GM12878 (cell line): ENCODE data around the gene ENDOD1. TPM values are rescaled to one million over a fixed set of nuclear protein-coding genes. Genes with fewer than 3 reads are reported as not detected.

ENCODE experiments used
- ATF3 ChIP-seq: IDR thresholded peaks from 2 replicates; pipeline ENCODE4 v1.6.1; 2011; ENCODE audit warnings: low read depth, mild to moderate bottlenecking, low read length, moderate library complexity, borderline replicate concordance; ENCODE audit errors: extremely low read depth
- BCLAF1 ChIP-seq: fragments of 450-650 bp; IDR thresholded peaks from 2 replicates; pipeline ENCODE4 v1.6.1; 2017; ENCODE audit warnings: antibody characterized with exemption, mild to moderate bottlenecking, moderate library complexity
- CEBPB ChIP-seq, 2 experiments: fragments of 150-350 bp in 1 of 2; IDR thresholded peaks; 2 replicates each; pipeline ENCODE4 v1.6.1; 2012 to 2014; ENCODE audit warnings: low read depth in 2 of 2, low read length in 2 of 2, borderline replicate concordance in 1 of 2, inconsistent platforms in 1 of 2
- CREM ChIP-seq: IDR thresholded peaks from 2 replicates; pipeline ENCODE4 v1.6.1; 2014; ENCODE audit warnings: antibody characterized with exemption, low read depth
- EZH2 ChIP-seq: IDR thresholded peaks from 2 replicates; pipeline ENCODE4 v1.6.1; 2012; ENCODE audit warnings: low read depth, mild to moderate bottlenecking, control low read depth, inconsistent platforms, low read length, borderline replicate concordance; ENCODE audit not compliant: control insufficient read depth
- GABPA ChIP-seq: IDR thresholded peaks from 2 replicates; pipeline ENCODE4 v1.6.1; 2014; ENCODE audit warnings: antibody characterized with exemption, low read depth, mild to moderate bottlenecking, inconsistent platforms
- JUNB ChIP-seq: IDR thresholded peaks from 2 replicates; pipeline ENCODE4 v1.6.1; 2016; ENCODE audit warnings: antibody characterized with exemption, mild to moderate bottlenecking
- KLF5 ChIP-seq: fragments of 450-650 bp; IDR thresholded peaks from 2 replicates; pipeline ENCODE4 v1.6.1; 2014; ENCODE audit warnings: mild to moderate bottlenecking; ENCODE audit not compliant: partially characterized antibody
- MEF2A ChIP-seq: IDR thresholded peaks from 2 replicates; pipeline ENCODE4 v1.6.1; 2011; ENCODE audit warnings: low read depth, mild to moderate bottlenecking, low read length, moderate library complexity; ENCODE audit not compliant: insufficient read depth
- MEF2B ChIP-seq: fragments of 450-650 bp; IDR thresholded peaks from 2 replicates; pipeline ENCODE4 v1.6.1; 2018; ENCODE audit warnings: mild to moderate bottlenecking, moderate library complexity; ENCODE audit not compliant: partially characterized antibody, poor library complexity, severe bottlenecking
- NFYA ChIP-seq: IDR thresholded peaks from 2 replicates; pipeline ENCODE4 v1.6.1; 2011; ENCODE audit warnings: low read depth, mild to moderate bottlenecking, low read length, improper control_type of control experiment, borderline replicate concordance
- NKRF ChIP-seq: fragments of 450-650 bp; conservative IDR thresholded peaks from 2 replicates; pipeline ENCODE4 v1.6.1; 2017; ENCODE audit warnings: mild to moderate bottlenecking, moderate library complexity
- NR2C1 ChIP-seq: fragments of 450-650 bp; IDR thresholded peaks from 2 replicates; pipeline ENCODE4 v1.6.1; 2017; ENCODE audit warnings: antibody characterized with exemption, mild to moderate bottlenecking, moderate library complexity
- RFX5 ChIP-seq: IDR thresholded peaks from 2 replicates; pipeline ENCODE4 v1.6.1; 2011; ENCODE audit warnings: low read depth, low read length, improper control_type of control experiment
- TAF1 ChIP-seq: IDR thresholded peaks from 2 replicates; pipeline ENCODE4 v1.6.1; 2011; ENCODE audit warnings: mild to moderate bottlenecking, low read depth, low read length, borderline replicate concordance
- TBL1XR1 ChIP-seq: IDR thresholded peaks from 2 replicates; pipeline ENCODE4 v1.6.1; 2012; ENCODE audit warnings: low read depth, low read length, improper control_type of control experiment
- TCF7 ChIP-seq: IDR thresholded peaks from 2 replicates; pipeline ENCODE4 v1.6.1; 2014; ENCODE audit warnings: antibody characterized with exemption, borderline replicate concordance
- YY1 ChIP-seq: IDR thresholded peaks from 2 replicates; pipeline ENCODE4 v1.6.1; 2011; ENCODE audit warnings: low read depth, mild to moderate bottlenecking, low read length
- ZBED1 ChIP-seq: IDR thresholded peaks from 2 replicates; pipeline ENCODE4 v1.6.1; 2016; ENCODE audit warnings: borderline replicate concordance
- ZBTB11 ChIP-seq: fragments of 450-650 bp; formaldehyde crosslinking; IDR thresholded peaks from 2 replicates; pipeline ENCODE4 v1.5.0; 2022; ENCODE audit warnings: mild to moderate bottlenecking, missing genetic modification characterization
- ZNF24 ChIP-seq: fragments of 450-650 bp; IDR thresholded peaks from 2 replicates; pipeline ENCODE4 v1.6.1; 2017; ENCODE audit warnings: antibody characterized with exemption, mild to moderate bottlenecking
- ZNF622 ChIP-seq: fragments of 450-650 bp; IDR thresholded peaks from 2 replicates; pipeline ENCODE4 v1.6.1; 2017; ENCODE audit warnings: mild to moderate bottlenecking, inconsistent platforms
- polyA plus RNA-seq, 11 experiments: library from polyadenylated mRNA; depleted of rRNA in 4 of 11; unstranded in 6 of 11; stranded (reverse) in 5 of 11; fragments of >200 nt; fragmentation: Nextera tagmentation in 4 of 11; fragmentation: Illumina TruSeq in 1 of 11; extraction: Ambion mirVana in 4 of 11; extraction: Trizol in 1 of 11; gene quantifications; 1 replicate in 1 of 11; 2 replicates in 10 of 11; pipeline versions ENCODE4 v1.2.1 to v1.2.3, GENCODE V29; 2011 to 2016; ENCODE audit warnings: inconsistent platforms in 2 of 11, missing spikeins in 2 of 11, low read depth in 1 of 11
- total RNA-seq, 4 experiments: library from RNA; depleted of rRNA in 3 of 4; stranded (reverse); fragments of >200 nt in 3 of 4; fragmentation: Illumina TruSeq in 1 of 4; extraction: Trizol in 1 of 4; gene quantifications; 2 replicates each; pipeline versions ENCODE4 v1.2.1 to v1.2.3, GENCODE V29; 2013 to 2021

Gene ENDOD1
- total and polyA plus RNA-seq, 10 of the 15 experiments (the other 5 are each of a cell fraction or from before 2014, with no cell fraction given) = 6.0 to 30.0 (median 12.1) TPM

GRCh38 chr11:95067039-95067840, 22.4 kb upstream of the ENDOD1 start (continued):
- no peak for TF ChIP-seq GABPA
- no peak for TF ChIP-seq JUNB
- no peak for TF ChIP-seq TCF7
- TF ChIP-seq NFYA = no peak
- TF ChIP-seq ZBTB11 (CRISPR knock-in tag) = no peak
- no peak for TF ChIP-seq NR2C1
- TF ChIP-seq ZNF24 = no peak
- no peak for TF ChIP-seq MEF2A
- no peak for TF ChIP-seq ATF3
- TF ChIP-seq ZBED1 = no peak
- no peak for TF ChIP-seq BCLAF1
- no peak for TF ChIP-seq CEBPB (IDR thresholded peaks at IDR 0.05; ENCODE audit: borderline replicate concordance in 1 of 2, low read depth in 2 of 2, low read length in 2 of 2)
- TF ChIP-seq KLF5 = no peak
- TF ChIP-seq CREM = peak; percentile 51; the same call in 1 of the 2 replicates
- peak; percentile 93 for TF ChIP-seq YY1
- TF ChIP-seq ZNF622 = no peak
- no peak for TF ChIP-seq MEF2B
- peak; percentile 61; the same call in 1 of the 2 replicates for TF ChIP-seq TAF1
- peak; percentile 59 for TF ChIP-seq NKRF
- TF ChIP-seq RFX5 = no peak
- no peak; the same call in 1 of the 2 replicates for TF ChIP-seq TBL1XR1
- TF ChIP-seq EZH2 = no peak
